Measurements from ENCODE around the gene ITPRID1. TPM values are rescaled to one million over a fixed set of nuclear protein-coding genes. Genes with fewer than 3 reads are reported as not detected.

ITPRID1 gene
- total and polyA plus RNA-seq, 2 of the 13 experiments (the other 11 are each of a cell fraction or from before 2014, with no cell fraction given) = not detected

- Histone ChIP-seq H3K27ac (ENCODE audit: extremely low read length, insufficient read depth, low read length) (no peak overlapping the region), H3K9ac (ENCODE audit: insufficient read depth, low read depth, low read length) (no peak overlapping the region), H3K9me3 (ENCODE audit: low read length) (no peaks in the 10 kb centered on the region), H3K79me2 (ENCODE audit: insufficient read depth, low read length) (no peaks in the 10 kb centered on the region), H3K36me3 (replicated peaks in 1 of 2; ENCODE audit: control insufficient read depth in 1 of 2, insufficient read depth in 2 of 2, low read length in 2 of 2) (no peaks in the 10 kb centered on the region), H3K27me3 (ENCODE audit: control insufficient read depth in 1 of 2, insufficient read depth in 2 of 2, low read length in 2 of 2) (no peaks in the 10 kb centered on the region), H2AFZ (ENCODE audit: low read length) (no peak overlapping the region), H3K4me3 (replicated peaks in 1 of 3; ENCODE audit: insufficient read depth in 1 of 3, low read depth in 2 of 3, low read length in 3 of 3) (no peak overlapping the region), H3K4me2 (ENCODE audit: low read depth, low read length) (no peak overlapping the region), H3K4me1 (ENCODE audit: insufficient read depth, low read length) (no peaks in the 10 kb centered on the region), H4K20me1 (ENCODE audit: insufficient read depth, low read length) (no peaks in the 10 kb centered on the region)
- ATAC-seq = no peak
- in situ Hi-C loops (cut with HindIII; ENCODE audit: extremely low pct_ligation_motif_present, low pct_unique_long_range_greater_than_20kb) = no loop called here
- intact Hi-C loops (cut with micrococcal nuclease; ENCODE audit: unreplicated experiment) = no loop called here
- no peak for DNase-seq (ENCODE audit: low spot score)
- ChIA-PET CTCF (ENCODE audit: low intra/inter-chr PET ratio, low total read pairs) (no interaction called here), POLR2A (no interaction called here)
- TF ChIP-seq ZNF546 (CRISPR knock-in tag; conservative IDR thresholded peaks at IDR 0.05) (no peak), NR2F2 (IDR thresholded peaks at IDR 0.05; ENCODE audit: borderline replicate concordance, low read depth) (no peak)
- WGBS (ENCODE audit: low lambda C conversion rate) = 2% methylated on average over 5 of the region's 5 CpGs
- FAIRE-seq = no peak
- BruUV-seq (replicated peaks) = no TSS peak
Observed at GRCh38 chr7:31563522-31563921, 49.6 kb downstream of the ITPRID1 start.

- H3K9me3 ChIP-seq (ENCODE audit: low read length) = no peaks in the 10 kb centered on the region
- no peak overlapping the region for H2AFZ ChIP-seq (ENCODE audit: low read length)
- no peak overlapping the region for H3K4me3 ChIP-seq (replicated peaks in 1 of 3; ENCODE audit: insufficient read depth in 1 of 3, low read depth in 2 of 3, low read length in 3 of 3)
- POLR2A ChIA-PET = no interaction called here
- H3K27ac ChIP-seq (ENCODE audit: extremely low read length, insufficient read depth, low read length) = no peak overlapping the region
- CTCF ChIA-PET (ENCODE audit: low intra/inter-chr PET ratio, low total read pairs) = no interaction called here
- H3K27me3 ChIP-seq (ENCODE audit: control insufficient read depth in 1 of 2, insufficient read depth in 2 of 2, low read length in 2 of 2) = no peaks in the 10 kb centered on the region
- TF ChIP-seq GMEB1 (CRISPR knock-in tag; IDR thresholded peaks at IDR 0.05; ENCODE audit: borderline replicate concordance) (no peak), ZNF782 (CRISPR knock-in tag; IDR thresholded peaks at IDR 0.05; ENCODE audit: borderline replicate concordance) (no peak), EHMT2 (IDR thresholded peaks at IDR 0.05; ENCODE audit: borderline replicate concordance, low read depth, low read length) (no peak), RFXANK (CRISPR knock-in tag; IDR thresholded peaks at IDR 0.05) (no peak), SMARCE1 (IDR thresholded peaks at IDR 0.05; ENCODE audit: borderline replicate concordance) (no peak), HMG20B (CRISPR knock-in tag; conservative IDR thresholded peaks at IDR 0.05) (no peak), HOXD1 (CRISPR knock-in tag; IDR thresholded peaks at IDR 0.05) (no peak), SRSF1 (optimal IDR thresholded peaks at IDR 0.05; ENCODE audit: low read depth, low read length) (no peak), HNF4A (CRISPR knock-in tag; IDR thresholded peaks at IDR 0.05) (no peak), RBM22 (optimal IDR thresholded peaks at IDR 0.05; ENCODE audit: low read length) (no peak), SMARCC2 (IDR thresholded peaks at IDR 0.05) (no peak), ZNF772 (CRISPR knock-in tag; IDR thresholded peaks at IDR 0.05) (no peak), ZNF614 (CRISPR knock-in tag; IDR thresholded peaks at IDR 0.05; ENCODE audit: borderline replicate concordance) (no peak), NFIC (IDR thresholded peaks at IDR 0.05; ENCODE audit: low read length) (no peak), RXRB (CRISPR knock-in tag; IDR thresholded peaks at IDR 0.05; ENCODE audit: borderline replicate concordance) (no peak)
- ATAC-seq (no peak), DNase-seq (ENCODE audit: low spot score) (no peak), FAIRE-seq (no peak)
- H3K9ac ChIP-seq (ENCODE audit: insufficient read depth, low read depth, low read length) = no peak overlapping the region
- H3K4me2 ChIP-seq (ENCODE audit: low read depth, low read length) = no peak overlapping the region
- no peaks in the 10 kb centered on the region for H3K4me1 ChIP-seq (ENCODE audit: insufficient read depth, low read length)
- WGBS (ENCODE audit: low lambda C conversion rate) = 32% methylated on average over 3 of the region's 3 CpGs
- no peaks in the 10 kb centered on the region for H3K79me2 ChIP-seq (ENCODE audit: insufficient read depth, low read length)
- in situ Hi-C loops (cut with HindIII; ENCODE audit: extremely low pct_ligation_motif_present, low pct_unique_long_range_greater_than_20kb) = no loop called here
- H4K20me1 ChIP-seq (ENCODE audit: insufficient read depth, low read length) = no peaks in the 10 kb centered on the region
- intact Hi-C loops (cut with micrococcal nuclease; ENCODE audit: unreplicated experiment) = no loop called here
- BruUV-seq (replicated peaks) = no TSS peak
- H3K36me3 ChIP-seq (replicated peaks in 1 of 2; ENCODE audit: control insufficient read depth in 1 of 2, insufficient read depth in 2 of 2, low read length in 2 of 2) = no peaks in the 10 kb centered on the region
Observed at GRCh38 chr7:31563951-31564350, 50.1 kb downstream of the ITPRID1 start.

Data from HepG2 (cell line).